GM21515 (cell line): ENCODE data around the gene IZUMO4.
A peak's percentile ranks its signal among the peaks of the same experiment; 100 is the strongest.

ENCODE experiments used
- ATAC-seq: cut with Tn5 transposase; IDR thresholded peaks from one replicate; pipeline ENCODE4 v1.9.1; 2021; ENCODE audit not compliant: unreplicated experiment

IZUMO4 gene

GRCh38 chr19:2096480-2097202 lies at the start of gene IZUMO4:
Gene IZUMO4, plus strand, starts transcription at chr19:2096915. Its CDS starts 31 bp downstream, at chr19:2096946.
- peak; percentile 50 for ATAC-seq

- no peak for ATAC-seq
These were observed 49.7 kb upstream of the IZUMO4 start for GRCh38 chr19:2047076-2047448.

- no peak for ATAC-seq
These were observed 49.1 kb upstream of the IZUMO4 start for GRCh38 chr19:2047449-2048103.

GRCh38 chr19:2048104-2048958 lies 48.4 kb upstream of the IZUMO4 start:
- ATAC-seq, result no peak

- ATAC-seq, result no peak
These were observed 47.6 kb upstream of the IZUMO4 start for GRCh38 chr19:2048959-2049740.

GRCh38 chr19:2049741-2050348 lies 46.9 kb upstream of the IZUMO4 start:
- ATAC-seq, result peak; percentile 0

GRCh38 chr19:2050349-2050990 lies 46.2 kb upstream of the IZUMO4 start:
- peak; percentile 3 for ATAC-seq

- peak; percentile 52 for ATAC-seq
These were observed 45.5 kb upstream of the IZUMO4 start, which contains the start of gene MKNK2 for GRCh38 chr19:2050991-2051772. Gene MKNK2, minus strand, starts transcription at chr19:2051244. Its CDS starts 393 bp downstream, at chr19:2050851.

- ATAC-seq, result no peak
These were observed 44.7 kb upstream of the IZUMO4 start for GRCh38 chr19:2051773-2052704.

- ATAC-seq, result no peak
These were observed 42.9 kb upstream of the IZUMO4 start for GRCh38 chr19:2053601-2054389.

GRCh38 chr19:2054763-2055162 lies 42.0 kb upstream of the IZUMO4 start:
- ATAC-seq, result no peak

- no peak for ATAC-seq
These were observed 40.5 kb upstream of the IZUMO4 start for GRCh38 chr19:2055931-2056836.

GRCh38 chr19:2056837-2057192 lies 39.9 kb upstream of the IZUMO4 start:
- ATAC-seq, result no peak

GRCh38 chr19:2057484-2058469 lies 38.9 kb upstream of the IZUMO4 start:
- ATAC-seq, result no peak
